Mucosa of stomach (tissue), 1 donor: ENCODE data around the gene WBP1L.
A peak's percentile ranks its signal among the peaks of the same experiment; 100 is the strongest.
"Not testable (repeated sequence)": the region's sequence is repeated elsewhere in the genome, so short reads cannot be mapped to it uniquely, and the experiment has no call there.

Experiments used
- H3K27me3 ChIP-seq: one replicate; pipeline ENCODE4 v1.7.0; 2013; ENCODE audit warnings: mild to moderate bottlenecking, low read length; ENCODE audit not compliant: control insufficient read depth, insufficient read depth
- H3K36me3 ChIP-seq: one replicate; pipeline ENCODE4 v1.7.0; 2013; ENCODE audit warnings: low read length; ENCODE audit not compliant: control insufficient read depth, insufficient read depth
- H3K4me1 ChIP-seq: one replicate; pipeline ENCODE4 v1.7.0; 2013; ENCODE audit warnings: mild to moderate bottlenecking, low read length; ENCODE audit not compliant: control insufficient read depth, insufficient read depth
- H3K4me3 ChIP-seq: one replicate; pipeline ENCODE4 v1.7.0; 2013; ENCODE audit warnings: low read length
- H3K9ac ChIP-seq: one replicate; pipeline ENCODE4 v1.7.0; 2013; ENCODE audit warnings: mild to moderate bottlenecking, low read length, moderate library complexity
- H3K9me3 ChIP-seq: one replicate; pipeline ENCODE4 v1.7.0; 2013; ENCODE audit warnings: mild to moderate bottlenecking, low read length, moderate library complexity; ENCODE audit not compliant: control insufficient read depth
- donor health status: Pancreatic carcinoma.

The WBP1L gene

GRCh38 chr10:102745157-102745556 lies 1.4 kb downstream of the WBP1L start:
- Histone ChIP-seq H3K27me3 (no peaks in the 10 kb centered on the region), H3K4me1 (peaks cover 5% of the 10 kb centered on the region), H3K9ac (peak overlapping the region; percentile 98), H3K4me3 (no peak overlapping the region), H3K36me3 (no peaks in the 10 kb centered on the region), H3K9me3 (no peaks in the 10 kb centered on the region)

GRCh38 chr10:102752266-102752930 lies 8.7 kb downstream of the WBP1L start:
- H3K4me3 ChIP-seq: no peak overlapping the region
- no peaks in the 10 kb centered on the region for H3K27me3 ChIP-seq
- no peak overlapping the region for H3K9ac ChIP-seq
- no peaks in the 10 kb centered on the region for H3K36me3 ChIP-seq
- peaks cover 10% of the 10 kb centered on the region for H3K4me1 ChIP-seq
- no peaks in the 10 kb centered on the region for H3K9me3 ChIP-seq

DNA sequence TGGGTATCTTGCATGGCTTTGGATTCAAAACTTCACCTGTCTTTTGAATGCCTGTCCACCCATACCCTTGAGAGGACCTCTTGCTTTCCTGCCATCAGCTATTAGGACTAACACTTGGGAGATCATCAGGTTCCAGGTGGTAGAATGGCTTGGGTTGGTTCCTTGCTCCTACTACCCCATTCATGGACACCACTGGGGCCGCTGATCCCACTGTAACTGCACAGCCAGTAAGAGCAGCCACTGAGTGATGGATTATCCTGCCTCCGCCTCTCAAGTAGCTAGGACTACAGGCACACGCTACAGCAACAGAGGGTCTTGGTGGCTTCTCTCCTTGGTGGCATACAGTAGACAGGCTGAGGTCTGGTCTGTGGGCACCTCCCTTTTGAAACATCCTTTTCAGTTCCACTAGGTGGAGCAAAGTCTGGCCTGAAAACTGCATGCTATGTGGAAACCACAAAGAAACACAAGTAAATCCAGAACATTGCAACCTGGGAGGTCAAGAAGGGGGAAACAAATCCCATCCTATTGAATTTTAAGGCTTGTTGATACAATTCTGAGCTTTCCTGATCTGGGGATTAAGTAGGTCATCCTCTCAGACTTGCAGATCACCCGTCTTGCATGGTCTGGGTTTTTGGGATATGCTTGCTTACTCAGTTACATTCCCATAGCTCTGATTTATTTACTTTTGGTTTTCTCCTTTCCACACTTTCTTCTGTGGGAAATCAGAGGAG lies 9.4 kb downstream of the WBP1L start:
- H3K9ac ChIP-seq: no peak overlapping the region
- no peaks in the 10 kb centered on the region for H3K9me3 ChIP-seq
- no peaks in the 10 kb centered on the region for H3K27me3 ChIP-seq
- peaks cover 10% of the 10 kb centered on the region for H3K4me1 ChIP-seq
- no peaks in the 10 kb centered on the region for H3K36me3 ChIP-seq
- no peak overlapping the region for H3K4me3 ChIP-seq

DNA sequence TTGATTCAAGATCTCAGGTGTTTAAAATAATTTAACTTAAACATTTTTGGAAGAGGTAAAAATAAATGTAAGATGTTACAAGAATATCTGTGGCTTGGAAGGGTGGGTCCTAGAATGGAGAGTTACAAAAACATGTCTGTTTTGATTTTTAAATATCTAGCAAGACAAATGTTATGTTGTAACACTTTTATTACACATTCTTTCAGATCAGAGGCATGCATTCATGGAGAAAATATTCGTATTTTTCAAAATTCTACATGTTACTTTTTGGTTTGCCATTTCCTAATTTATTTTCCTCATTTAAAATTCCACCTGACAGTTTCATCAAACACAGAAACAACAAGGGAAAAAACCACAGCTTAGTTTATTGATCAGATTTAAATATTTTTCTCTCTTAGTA lies 10.0 kb downstream of the WBP1L start:
- Histone ChIP-seq H3K9ac (no peak overlapping the region), H3K9me3 (no peaks in the 10 kb centered on the region), H3K4me3 (no peak overlapping the region), H3K36me3 (no peaks in the 10 kb centered on the region), H3K4me1 (peaks cover 10% of the 10 kb centered on the region), H3K27me3 (no peaks in the 10 kb centered on the region)

GRCh38 chr10:102757323-102757722 lies 13.6 kb downstream of the WBP1L start:
- no peaks in the 10 kb centered on the region for H3K9me3 ChIP-seq
- H3K4me3 ChIP-seq: no peak overlapping the region
- H3K4me1 ChIP-seq: peaks cover 10% of the 10 kb centered on the region
- H3K9ac ChIP-seq: no peak overlapping the region
- no peaks in the 10 kb centered on the region for H3K27me3 ChIP-seq
- no peaks in the 10 kb centered on the region for H3K36me3 ChIP-seq

- peaks cover 2% of the 10 kb centered on the region for H3K4me1 ChIP-seq
- H3K9ac ChIP-seq: no peak overlapping the region
- H3K4me3 ChIP-seq: no peak overlapping the region
Observed at GRCh38 chr10:102758240-102758932, 14.6 kb downstream of the WBP1L start.

GRCh38 chr10:102758933-102759262 lies 15.2 kb downstream of the WBP1L start:
- H3K9ac ChIP-seq, H3K27me3 ChIP-seq: not testable (repeated sequence)

More at GRCh38 chr10:102758240-102758932, 14.6 kb downstream of the WBP1L start:
- Histone ChIP-seq H3K27me3 (no peaks in the 10 kb centered on the region), H3K36me3 (no peaks in the 10 kb centered on the region), H3K9me3 (no peaks in the 10 kb centered on the region)

DNA sequence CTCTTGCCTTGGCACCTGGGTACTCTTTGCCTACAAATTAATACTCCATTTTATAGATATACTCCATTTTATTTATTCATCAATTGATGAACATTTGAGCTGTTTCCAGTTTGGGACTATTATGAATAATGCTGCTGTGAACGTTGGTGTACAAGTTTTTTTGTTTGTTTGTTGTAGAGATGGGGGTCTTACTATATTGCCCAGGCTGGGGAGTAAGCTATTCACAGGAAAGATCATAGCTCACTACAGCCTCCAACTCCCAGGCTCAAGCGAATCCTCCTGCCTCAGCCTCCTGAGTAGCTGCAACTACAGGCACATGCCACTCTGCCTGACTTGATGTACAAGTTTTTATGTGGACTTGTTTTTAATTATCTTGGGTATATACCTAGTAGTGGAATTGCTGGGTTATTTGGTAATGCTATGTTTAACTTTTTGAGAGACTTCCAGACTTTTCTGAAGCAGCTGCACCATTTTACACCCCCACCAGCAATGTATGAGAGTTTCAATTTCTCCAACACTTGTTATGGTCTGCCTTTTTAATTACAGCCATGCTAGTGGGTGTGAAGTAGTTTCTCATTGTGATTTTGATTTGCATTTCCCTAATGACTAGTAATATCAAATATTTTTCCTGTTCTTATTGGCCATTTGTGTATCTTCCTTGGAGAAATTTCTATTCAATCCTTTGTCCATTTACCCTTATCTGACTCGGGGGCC lies 15.9 kb downstream of the WBP1L start:
- H3K27me3 ChIP-seq: no peaks in the 10 kb centered on the region
- no peaks in the 10 kb centered on the region for H3K9me3 ChIP-seq
- H3K4me1 ChIP-seq: peaks cover 1% of the 10 kb centered on the region
- no peaks in the 10 kb centered on the region for H3K36me3 ChIP-seq
- no peak overlapping the region for H3K4me3 ChIP-seq
- no peak overlapping the region for H3K9ac ChIP-seq

More at GRCh38 chr10:102758933-102759262, 15.2 kb downstream of the WBP1L start:
- not testable (repeated sequence) for H3K9me3 ChIP-seq, H3K4me3 ChIP-seq, H3K4me1 ChIP-seq, H3K36me3 ChIP-seq

DNA sequence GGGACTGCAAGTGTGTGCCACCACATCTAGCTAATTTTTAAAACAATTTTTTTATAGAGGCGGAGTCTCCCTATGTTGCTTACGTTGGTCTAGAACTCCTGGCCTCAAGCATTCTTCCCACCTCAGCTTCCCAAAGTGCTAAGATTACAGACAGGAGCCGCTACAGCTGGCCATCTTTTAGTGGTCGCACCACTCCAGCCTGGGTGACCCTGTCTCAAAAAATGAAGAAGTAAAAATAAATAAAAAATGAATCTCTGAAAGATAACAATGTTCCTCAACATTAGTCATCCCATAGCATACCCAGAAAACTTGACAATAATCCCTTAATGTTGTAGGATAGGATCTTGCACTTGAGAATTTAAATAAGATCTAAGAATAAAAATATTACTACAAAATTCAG lies 18.2 kb downstream of the WBP1L start:
- H3K36me3 ChIP-seq: no peaks in the 10 kb centered on the region
- no peaks in the 10 kb centered on the region for H3K9me3 ChIP-seq
- no peak overlapping the region for H3K4me3 ChIP-seq
- no peaks in the 10 kb centered on the region for H3K27me3 ChIP-seq
- peaks cover 5% of the 10 kb centered on the region for H3K4me1 ChIP-seq
- H3K9ac ChIP-seq: no peak overlapping the region

GRCh38 chr10:102762401-102763015 lies 18.8 kb downstream of the WBP1L start:
- Histone ChIP-seq H3K4me3 (no peak overlapping the region), H3K4me1 (peaks cover 5% of the 10 kb centered on the region), H3K36me3 (no peaks in the 10 kb centered on the region), H3K27me3 (no peaks in the 10 kb centered on the region), H3K9ac (no peak overlapping the region), H3K9me3 (no peaks in the 10 kb centered on the region)

DNA sequence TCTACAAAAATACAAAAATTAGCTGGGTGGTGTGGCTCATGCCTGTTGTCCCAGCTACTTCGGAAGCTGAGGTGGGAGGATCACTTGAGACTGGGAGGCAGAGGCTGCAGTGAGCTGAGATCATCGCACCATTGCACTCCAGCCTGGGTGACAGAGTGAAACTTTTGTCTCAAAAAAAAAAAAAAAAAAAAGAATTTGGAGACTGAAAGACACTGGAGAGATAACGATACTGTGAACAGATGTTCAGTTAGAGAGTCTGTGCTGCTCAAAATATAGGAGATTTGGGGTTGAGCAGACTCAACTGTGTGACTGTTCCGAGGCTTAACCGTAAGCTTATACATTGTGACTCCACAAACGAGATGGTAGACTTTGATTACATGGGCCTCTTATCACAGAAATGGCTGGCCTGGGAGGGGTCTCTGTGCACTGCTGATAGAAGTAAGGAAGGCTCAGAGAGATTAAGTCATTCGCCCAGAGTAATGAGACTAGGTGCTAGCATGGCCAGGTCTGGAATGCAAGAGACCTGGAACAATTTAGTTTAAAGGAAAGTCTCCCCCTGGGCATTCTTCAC lies 19.4 kb downstream of the WBP1L start:
- H3K9ac ChIP-seq: no peak overlapping the region

More for the DNA sequence above, 19.4 kb downstream of the WBP1L start:
- H3K9me3 ChIP-seq: no peaks in the 10 kb centered on the region
- H3K27me3 ChIP-seq: no peaks in the 10 kb centered on the region
- H3K4me1 ChIP-seq: peaks cover 5% of the 10 kb centered on the region
- H3K36me3 ChIP-seq: no peaks in the 10 kb centered on the region
- H3K4me3 ChIP-seq: no peak overlapping the region
